ENCODE measurements around the gene NUF2.

- TF ChIP-seq CTCF (conservative IDR thresholded peaks at IDR 0.05; ENCODE audit: low read length) (no peak), EZH2phosphoT487 (IDR thresholded peaks at IDR 0.05; ENCODE audit: borderline replicate concordance, low read depth, low read length) (no peak)
These were observed 75.9 kb downstream of the NUF2 start for GRCh38 chr1:163397451-163398200.

Data from OCI-LY7 (cell line).